HG03280 (cell line): ENCODE results near the gene GARNL3.

ENCODE experiments used
- ATAC-seq: cut with Tn5 transposase; IDR thresholded peaks from one replicate; pipeline ENCODE4 v1.9.1; 2021; ENCODE audit warnings: mild to moderate bottlenecking, moderate library complexity; ENCODE audit not compliant: unreplicated experiment

Gene GARNL3

GRCh38 chr9:127346584-127346983 is 82.0 kb downstream of the GARNL3 start:
- ATAC-seq, result no peak

- ATAC-seq, result no peak
Observed at GRCh38 chr9:127347831-127348776, 83.5 kb downstream of the GARNL3 start.

- no peak for ATAC-seq
Observed at GRCh38 chr9:127349483-127350113, 85.0 kb downstream of the GARNL3 start.

- no peak for ATAC-seq
Observed at GRCh38 chr9:127351182-127352166, 86.9 kb downstream of the GARNL3 start.

GRCh38 chr9:127353882-127354281 is 89.3 kb downstream of the GARNL3 start:
- ATAC-seq, result no peak

GRCh38 chr9:127356906-127357305 is 92.3 kb downstream of the GARNL3 start:
- ATAC-seq, result no peak

GRCh38 chr9:127358023-127358535 is 93.5 kb downstream of the GARNL3 start:
- no peak for ATAC-seq

GRCh38 chr9:127358770-127359169 is 94.2 kb downstream of the GARNL3 start:
- no peak for ATAC-seq

GRCh38 chr9:127360250-127360649 is 95.7 kb downstream of the GARNL3 start:
- no peak for ATAC-seq

- no peak for ATAC-seq
Observed at GRCh38 chr9:127360829-127361228, 96.3 kb downstream of the GARNL3 start.

- no peak for ATAC-seq
Observed at GRCh38 chr9:127361561-127361960, 97.0 kb downstream of the GARNL3 start.

- ATAC-seq, result no peak
Observed at GRCh38 chr9:127362829-127363228, 98.3 kb downstream of the GARNL3 start.

- ATAC-seq, result no peak
Observed at GRCh38 chr9:127365461-127365860, 100.9 kb downstream of the GARNL3 start.

GRCh38 chr9:127366594-127366993 is 102.0 kb downstream of the GARNL3 start:
- ATAC-seq, result no peak

- no peak for ATAC-seq
Observed at GRCh38 chr9:127368852-127369402, 104.4 kb downstream of the GARNL3 start.

- ATAC-seq, result no peak
Observed at GRCh38 chr9:127369428-127369827, 104.9 kb downstream of the GARNL3 start.

- no peak for ATAC-seq
Observed at GRCh38 chr9:127370147-127370579, 105.6 kb downstream of the GARNL3 start.

GRCh38 chr9:127370672-127371648 is 106.4 kb downstream of the GARNL3 start:
- ATAC-seq, result no peak

GRCh38 chr9:127380479-127380878 is 115.9 kb downstream of the GARNL3 start:
- no peak for ATAC-seq
